Heart right ventricle (tissue), 16 donors: ENCODE data around the gene LRRC71. TPM values are rescaled to one million over a fixed set of nuclear protein-coding genes. Genes with fewer than 3 reads are reported as not detected.

Experiments used
- ATAC-seq, 8 donors: fragments of 200-7000 bp; cut with Tn5 transposase; one replicate each; pipeline ENCODE4 v1.9.1; 2020; ENCODE audit warnings: mild to moderate bottlenecking in 8 of 8, moderate library complexity in 8 of 8, moderate number of reproducible peaks in 1 of 8
- DNase-seq, 2 donors: peaks; one replicate each; pipeline ENCODE4 v3.0.0-alpha.2; 2020
- H3K27ac ChIP-seq, 10 donors: fragments of 200-600 bp; sonication (generic) in 2 of 10; one replicate each; pipeline versions ENCODE4 v1.5.0 to v1.8.0; 2020 to 2022; ENCODE audit warnings: mild to moderate bottlenecking in 3 of 10
- H3K27me3 ChIP-seq, 7 donors: fragments of 200-600 bp; one replicate each; pipeline ENCODE4 v1.8.0; 2021 to 2022; ENCODE audit warnings: mild to moderate bottlenecking in 2 of 7
- H3K36me3 ChIP-seq, 9 donors: fragments of 200-600 bp; sonication (generic) in 1 of 9; one replicate each; pipeline versions ENCODE4 v1.5.0 to v1.8.0; 2020 to 2022; ENCODE audit warnings: mild to moderate bottlenecking in 2 of 9
- H3K4me1 ChIP-seq, 9 donors: fragments of 200-600 bp; sonication (generic) in 1 of 9; one replicate each; pipeline versions ENCODE4 v1.5.0 to v1.8.0; 2020 to 2022; ENCODE audit warnings: mild to moderate bottlenecking in 4 of 9
- H3K4me3 ChIP-seq, 10 donors: fragments of 200-600 bp; sonication (generic) in 2 of 10; one replicate each; pipeline versions ENCODE4 v1.5.0 to v1.8.0; 2020 to 2022; ENCODE audit warnings: mild to moderate bottlenecking in 7 of 10, moderate library complexity in 2 of 10
- H3K9me3 ChIP-seq, 11 donors: fragments of 200-600 bp in 10 of 11; sonication (generic) in 2 of 11; one replicate each; pipeline versions ENCODE4 v1.5.0 to v1.8.0; 2013 to 2022; ENCODE audit warnings: mild to moderate bottlenecking in 2 of 11, control low read depth in 1 of 11, moderate library complexity in 1 of 11
- CTCF ChIP-seq, 9 donors: fragments of 200-600 bp; sonication (generic) in 2 of 9; IDR thresholded peaks; one replicate each; pipeline versions ENCODE4 v1.5.0 to v1.8.0; 2021 to 2022; ENCODE audit warnings: antibody characterized with exemption in 9 of 9, mild to moderate bottlenecking in 5 of 9, moderate library complexity in 1 of 9
- WGBS, 2 donors: extraction: QIAGEN DNeasy Blood & Tissue Kit; methylation state at CpG; one replicate each; pipeline ENCODE4 v1.1.7; 2013; ENCODE audit warnings: inconsistent platforms in 1 of 2; 5-methylcytosine and 5-hydroxymethylcytosine counted together
- intact Hi-C, 10 donors: fragments of 100-400 bp; cut with DNase I; formaldehyde crosslinking; loops; one replicate each; pipeline versions ENCODE4 v1.11.1 to v1.14.2; 2022
- polyA plus RNA-seq, 2 donors: library from polyadenylated mRNA; stranded (reverse); fragments of 200-250 nt; gene quantifications; one replicate each; pipeline ENCODE4 v1.2.3, GENCODE V29; 2013
- total RNA-seq, 10 donors: library from RNA; stranded (reverse); fragmentation: NEBNext Ultra II Directional in 3 of 10; extraction: Animal tissue kit (Norgen Biotek cat#: 25700) in 3 of 10; gene quantifications; one replicate each; pipeline versions ENCODE4 v1.2.1 to v1.2.4, GENCODE V29; 2021 to 2023
- donor health status: Arrhythmogenic right ventricular cardiomyopathy.
- donor health status: ischemic (EF 13 %, LVEDD 7.1; RV severe dilation, severe dysfunction).
- donor health status: healthy with polysubstance abuse.
- donor health status: DM: no; HTN: yes; CAD: no.
- donor health status: DM: no; HTN: no; CAD: no.
- donor health status: ischemic (EF 25% LVEDD 6.9; RV normal size, moderate dysfunction).
- donor health status: ischemic (EF 25% LVEDD 5.7; RV mildly dilated, moderate dysfunction).
- donor health status: healthy.
- donor health status: DM: yes; HTN: yes; CAD: no.
- donor health status: Ischemic cardiomyopathy.
- donor health status: ischemic (EF 35%, LVEDD 5.7; RV mildly dilated, moderate dysfunction).
- donor health status: nonischemic (EF 11% LVEDD 7.7; RV severe dilation, severe dysfunction).
- donor health status: DM: yes; HTN: yes; CAD: no.
- donor health status: PGD.
- donor health status: ischemic (EF 29% LVEDD 5.4; RV normal size, mild dysfunction).
- donor health status: nonischemic (EF 23%, LVEDD 6.1; RV moderate dilation, normal function).

LRRC71 gene
- total and polyA plus RNA-seq, 12 donors = 0.06 to 0.51 (median 0.35) TPM; not detected in 7

- Histone ChIP-seq H3K4me3 (peak overlapping the region in 1 of 10 donors; percentile 1), H3K4me1 (peaks cover 25 to 97% (median 84%) of the 10 kb centered on the region in 9 donors), H3K36me3 (peaks cover 0 to 27% (median 6%) of the 10 kb centered on the region in 9 donors), H3K27ac (peak overlapping the region in 8 of 10 donors; percentile 15 to 98 (median 40)), H3K9me3 (no peaks in the 10 kb centered on the region), H3K27me3 (peaks cover 0 to 3% (median 0%) of the 10 kb centered on the region in 7 donors)
- DNase-seq (no peak), ATAC-seq (peak in 1 of 8 donors; percentile 7)
- 50 to 59% methylated on average over 22 of the region's 23 CpGs for WGBS, 2 donors
- no peak for TF ChIP-seq CTCF (IDR thresholded peaks at IDR 0.05)
- intact Hi-C loops = no loop called here
These were observed 18.2 kb upstream of the LRRC71 start for GRCh38 chr1:156901966-156902915.

- WGBS, 2 donors = 70 to 72% methylated on average over 15 of the region's 15 CpGs
- Histone ChIP-seq H3K9me3 (no peaks in the 10 kb centered on the region), H3K27ac (peak overlapping the region in 8 of 10 donors; percentile 3 to 98 (median 29)), H3K36me3 (peaks cover 0 to 39% (median 14%) of the 10 kb centered on the region in 9 donors), H3K4me1 (peaks cover 18 to 93% (median 85%) of the 10 kb centered on the region in 9 donors), H3K27me3 (peaks cover 0 to 5% (median 0%) of the 10 kb centered on the region in 7 donors), H3K4me3 (no peak overlapping the region)
- no peak for TF ChIP-seq CTCF (IDR thresholded peaks at IDR 0.05)
- intact Hi-C loops = no loop called here
- ATAC-seq (no peak), DNase-seq (no peak)
These were observed 16.9 kb upstream of the LRRC71 start for GRCh38 chr1:156903328-156904091.

GRCh38 chr1:156904187-156904959 lies 16.1 kb upstream of the LRRC71 start:
- H3K27me3 ChIP-seq = peaks cover 0 to 11% (median 0%) of the 10 kb centered on the region in 7 donors
- H3K4me3 ChIP-seq = no peak overlapping the region
- H3K9me3 ChIP-seq = no peaks in the 10 kb centered on the region
- peak in 6 of 8 donors; percentile 14 to 32 (median 21) for ATAC-seq
- 60 to 71% methylated on average over 18 to 19 of the region's 19 CpGs for WGBS, 2 donors
- no peak for DNase-seq
- H3K4me1 ChIP-seq = peaks cover 15 to 91% (median 80%) of the 10 kb centered on the region in 9 donors
- intact Hi-C loops = no loop called here
- H3K27ac ChIP-seq = peak overlapping the region in 7 of 10 donors; percentile 19 to 98 (median 40)
- no peak for TF ChIP-seq CTCF (IDR thresholded peaks at IDR 0.05)
- peaks cover 0 to 48% (median 14%) of the 10 kb centered on the region in 9 donors for H3K36me3 ChIP-seq
